Prostate gland (tissue), 2 donors: ENCODE data around the gene AKAP7. TPM values are rescaled to one million over a fixed set of nuclear protein-coding genes. Genes with fewer than 3 reads are reported as not detected.

Experiments used
- DNase-seq: peaks from one replicate; pipeline ENCODE4 v3.0.0-alpha.2; 2019; ENCODE audit warnings: low spot score
- H3K27ac ChIP-seq, 2 donors: fragments of 200-600 bp; sonication (generic); 2 replicates each; pipeline ENCODE4 v1.5.1; 2017 to 2019
- H3K27me3 ChIP-seq: fragments of 200-600 bp; sonication (generic); replicated peaks from 2 replicates; pipeline ENCODE4 v1.5.1; 2019; ENCODE audit not compliant: insufficient read depth
- H3K36me3 ChIP-seq, 2 donors: fragments of 200-600 bp; sonication (generic); 1 replicate in 1 of 2; 2 replicates in 1 of 2; pipeline versions ENCODE4 v1.5.1 to v1.8.1; 2017 to 2019
- H3K4me1 ChIP-seq: fragments of 200-600 bp; sonication (generic); replicated peaks from 2 replicates; pipeline ENCODE4 v1.5.1; 2019
- H3K4me3 ChIP-seq, 2 donors: fragments of 200-600 bp; sonication (generic); 2 replicates each; pipeline ENCODE4 v1.5.1; 2017 to 2019
- H3K9me3 ChIP-seq: fragments of 200-600 bp; sonication (generic); 2 replicates; pipeline ENCODE4 v1.5.1; 2017
- POLR2A ChIP-seq: fragments of 450-650 bp; IDR thresholded peaks from one replicate; pipeline ENCODE4 v1.6.1; 2016; ENCODE audit warnings: antibody characterized with exemption, mild to moderate bottlenecking
- POLR2AphosphoS5 ChIP-seq: sonication (generic); formaldehyde crosslinking; IDR thresholded peaks from one replicate; pipeline ENCODE4 v1.6.1; 2017; ENCODE audit warnings: antibody characterized with exemption
- WGBS: methylation state at CpG from one replicate; pipeline ENCODE4 v1.1.5; 2018; 5-methylcytosine and 5-hydroxymethylcytosine counted together
- intact Hi-C: fragments of 100-400 bp; cut with DNase I; formaldehyde crosslinking; loops from one replicate; pipeline ENCODE4 v1.14.2; 2022
- total RNA-seq, 2 donors: library from RNA; depleted of rRNA; stranded (reverse); fragments of >200 nt; gene quantifications; one replicate each; pipeline ENCODE4 v1.1.0, GENCODE V29; 2016
- TF ChIP-seq, protein P1 (sequence below), 4 experiments: fragments of 200-600 bp in 2 of 4; fragments of 450-650 bp in 2 of 4; sonication (generic) in 2 of 4; IDR thresholded peaks; 1 replicate in 3 of 4; 2 replicates in 1 of 4; pipeline ENCODE4 v1.5.1; 2016 to 2019; ENCODE audit warnings: antibody characterized with exemption in 4 of 4, mild to moderate bottlenecking in 2 of 4, moderate library complexity in 2 of 4

The AKAP7 gene
- total RNA-seq, 2 donors from 2014 or later, result 23.7 to 34.3 TPM

- Histone ChIP-seq H3K4me3 (peak overlapping the region; percentile 65 to 74), H3K9me3 (no peaks in the 10 kb centered on the region), H3K27me3 (no peaks in the 10 kb centered on the region), H3K4me1 (no peaks in the 10 kb centered on the region), H3K27ac (peak overlapping the region; percentile 87 to 92), H3K36me3 (no peaks in the 10 kb centered on the region)
- intact Hi-C loops, result no loop called here
- WGBS, result 4% methylated on average over 17 of the region's 17 CpGs
- no peak for TF ChIP-seq POLR2A
- TF ChIP-seq, protein P1, sequence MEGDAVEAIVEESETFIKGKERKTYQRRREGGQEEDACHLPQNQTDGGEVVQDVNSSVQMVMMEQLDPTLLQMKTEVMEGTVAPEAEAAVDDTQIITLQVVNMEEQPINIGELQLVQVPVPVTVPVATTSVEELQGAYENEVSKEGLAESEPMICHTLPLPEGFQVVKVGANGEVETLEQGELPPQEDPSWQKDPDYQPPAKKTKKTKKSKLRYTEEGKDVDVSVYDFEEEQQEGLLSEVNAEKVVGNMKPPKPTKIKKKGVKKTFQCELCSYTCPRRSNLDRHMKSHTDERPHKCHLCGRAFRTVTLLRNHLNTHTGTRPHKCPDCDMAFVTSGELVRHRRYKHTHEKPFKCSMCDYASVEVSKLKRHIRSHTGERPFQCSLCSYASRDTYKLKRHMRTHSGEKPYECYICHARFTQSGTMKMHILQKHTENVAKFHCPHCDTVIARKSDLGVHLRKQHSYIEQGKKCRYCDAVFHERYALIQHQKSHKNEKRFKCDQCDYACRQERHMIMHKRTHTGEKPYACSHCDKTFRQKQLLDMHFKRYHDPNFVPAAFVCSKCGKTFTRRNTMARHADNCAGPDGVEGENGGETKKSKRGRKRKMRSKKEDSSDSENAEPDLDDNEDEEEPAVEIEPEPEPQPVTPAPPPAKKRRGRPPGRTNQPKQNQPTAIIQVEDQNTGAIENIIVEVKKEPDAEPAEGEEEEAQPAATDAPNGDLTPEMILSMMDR (IDR thresholded peaks at IDR 0.05), result peak in 1 of 4 experiments; percentile 23
- no peak for DNase-seq
These were observed 937 bp downstream of the AKAP7 start for GRCh38 chr6:131136021-131136786.

DNA sequence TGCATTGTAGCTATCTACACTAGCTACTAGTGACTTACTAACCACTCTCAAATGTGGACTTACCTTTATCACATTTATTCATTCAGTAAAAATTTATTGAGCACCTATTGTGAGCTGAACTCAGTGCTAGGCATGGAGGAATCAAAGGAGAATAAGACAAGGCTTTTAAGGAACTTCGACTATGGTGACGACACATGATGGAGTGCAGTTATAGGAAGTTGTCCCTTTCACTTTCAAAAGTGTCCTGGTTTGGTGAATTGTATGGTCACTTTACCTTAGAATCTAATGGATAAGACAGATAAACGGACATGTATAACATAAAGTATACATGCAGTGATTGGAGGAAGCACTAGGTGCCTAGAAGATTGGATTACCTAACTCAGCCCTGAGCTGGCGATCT is 4.3 kb downstream of the AKAP7 start:
- no peak overlapping the region for H3K4me3 ChIP-seq
- 90% methylated on average over 4 of the region's 4 CpGs for WGBS
- intact Hi-C loops, result no loop called here

DNA sequence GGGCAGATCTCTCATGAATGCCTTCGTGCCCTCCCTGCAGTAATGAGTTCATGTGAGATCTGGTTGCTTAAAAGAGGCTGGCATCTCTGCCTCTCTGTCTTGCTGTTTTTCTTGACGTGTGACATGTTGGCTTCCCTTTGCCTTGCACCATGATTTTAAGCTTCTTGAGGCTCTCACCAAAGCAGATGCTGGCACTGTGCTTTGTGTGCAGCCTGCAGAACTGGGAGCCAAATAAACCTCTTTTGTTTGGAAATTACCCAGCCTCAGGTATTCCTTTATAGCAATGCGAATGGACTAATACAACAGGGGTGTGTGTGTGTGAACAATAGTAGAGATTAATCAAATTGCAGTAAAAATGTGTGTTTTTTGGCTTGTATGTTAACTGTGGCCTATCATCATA is 8.1 kb downstream of the AKAP7 start:
- H3K36me3 ChIP-seq, result no peaks in the 10 kb centered on the region
- H3K27ac ChIP-seq, result no peak overlapping the region
- DNase-seq, result no peak
- WGBS, result 96% methylated on average over 3 of the region's 3 CpGs
- H3K4me3 ChIP-seq, result no peak overlapping the region
- TF ChIP-seq POLR2AphosphoS5 (no peak), POLR2A (no peak)
- TF ChIP-seq, protein P1 (IDR thresholded peaks at IDR 0.05), result no peak
- no peaks in the 10 kb centered on the region for H3K27me3 ChIP-seq
- intact Hi-C loops, result no loop called here
- no peaks in the 10 kb centered on the region for H3K4me1 ChIP-seq
- H3K9me3 ChIP-seq, result no peaks in the 10 kb centered on the region

More for the DNA sequence above, 4.3 kb downstream of the AKAP7 start:
- Histone ChIP-seq H3K36me3 (no peaks in the 10 kb centered on the region), H3K27ac (no peak overlapping the region), H3K4me1 (no peaks in the 10 kb centered on the region), H3K9me3 (no peaks in the 10 kb centered on the region), H3K27me3 (no peaks in the 10 kb centered on the region)
- no peak for DNase-seq
- TF ChIP-seq, protein P1 (IDR thresholded peaks at IDR 0.05), result no peak
- TF ChIP-seq POLR2A (no peak), POLR2AphosphoS5 (no peak)

GRCh38 chr6:131146865-131147264 is 11.6 kb downstream of the AKAP7 start:
- DNase-seq, result no peak
- WGBS, result 77% methylated on average over 2 of the region's 2 CpGs
- Histone ChIP-seq H3K36me3 (no peaks in the 10 kb centered on the region), H3K27me3 (no peaks in the 10 kb centered on the region), H3K4me1 (no peaks in the 10 kb centered on the region), H3K9me3 (no peaks in the 10 kb centered on the region), H3K4me3 (no peak overlapping the region), H3K27ac (no peak overlapping the region)
- intact Hi-C loops, result no loop called here
- TF ChIP-seq POLR2A, result no peak
- TF ChIP-seq, protein P1 (IDR thresholded peaks at IDR 0.05), result no peak
- no peak for TF ChIP-seq POLR2AphosphoS5

- Histone ChIP-seq H3K36me3 (no peaks in the 10 kb centered on the region), H3K27ac (no peak overlapping the region), H3K9me3 (no peaks in the 10 kb centered on the region), H3K4me1 (no peaks in the 10 kb centered on the region), H3K27me3 (no peaks in the 10 kb centered on the region), H3K4me3 (no peak overlapping the region)
- no peak for DNase-seq
- no peak for TF ChIP-seq POLR2A
- TF ChIP-seq POLR2AphosphoS5, result no peak
- TF ChIP-seq, protein P1 (IDR thresholded peaks at IDR 0.05), result no peak
- 97% methylated on average over 2 of the region's 2 CpGs for WGBS
- intact Hi-C loops, result no loop called here
These were observed 21.1 kb downstream of the AKAP7 start for GRCh38 chr6:131156411-131156810.
